ENCODE measurements around the gene RGCC.

Gene RGCC

GRCh38 chr13:41515491-41516139, 58.3 kb downstream of the RGCC start:
- DNase-seq (ENCODE audit: low read depth, low spot score) = no peak

- no peak for DNase-seq (ENCODE audit: low read depth, low spot score)
Observed at GRCh38 chr13:41516166-41516565, 58.8 kb downstream of the RGCC start.

GRCh38 chr13:41516760-41517159, 59.4 kb downstream of the RGCC start:
- DNase-seq (ENCODE audit: low read depth, low spot score) = no peak

GRCh38 chr13:41520016-41520659, 62.8 kb downstream of the RGCC start:
- no peak for DNase-seq (ENCODE audit: low read depth, low spot score)

Data from smooth muscle cell of the brain vasculature (primary cell).